Measurements from ENCODE around the gene FSCB. TPM values are rescaled to one million over a fixed set of nuclear protein-coding genes. Genes with fewer than 3 reads are reported as not detected.

The FSCB gene
- total and polyA plus RNA-seq, 2 donors from 2014 or later = not detected

GRCh38 chr14:44461811-44462210, 45.3 kb downstream of the FSCB start:
- intact Hi-C loops (cut with DNase I) = no loop called here
- no peak for DNase-seq
- no peak for FAIRE-seq

More at GRCh38 chr14:44461811-44462210, 45.3 kb downstream of the FSCB start:
- Histone ChIP-seq H3K4me1 (ENCODE audit: control insufficient read depth in 2 of 3, insufficient read depth in 2 of 3, low read depth in 1 of 3, low read length in 3 of 3) (no peaks in the 10 kb centered on the region), H3K36me3 (ENCODE audit: control insufficient read depth in 2 of 3, insufficient read depth in 3 of 3, low read length in 3 of 3) (no peaks in the 10 kb centered on the region), H3K27ac (ENCODE audit: low read depth in 2 of 2, low read length in 2 of 2) (no peak overlapping the region), H3K4me3 (ENCODE audit: low read length in 3 of 3) (no peak overlapping the region), H3K9ac (ENCODE audit: low read length in 3 of 3) (no peak overlapping the region), H3K27me3 (ENCODE audit: control insufficient read depth, insufficient read depth, low read length) (no peaks in the 10 kb centered on the region), H3K9me3 (ENCODE audit: control insufficient read depth in 2 of 3, insufficient read depth in 1 of 3, low read length in 3 of 3) (no peaks in the 10 kb centered on the region)
- TF ChIP-seq CTCF (IDR thresholded peaks at IDR 0.05; ENCODE audit: borderline replicate concordance, extremely low read depth, insufficient read depth) = no peak
